NCI-H524 (cell line): Measurements from ENCODE around the gene PLK1.
"Not testable (repeated sequence)": the region's sequence is repeated elsewhere in the genome, so short reads cannot be mapped to it uniquely, and the experiment has no call there.

Experiments
- DNase-seq, 2 experiments: peaks; one replicate each; lab custom pipeline; 2025; lab: John Stamatoyannopoulos, UW

The PLK1 gene

DNA sequence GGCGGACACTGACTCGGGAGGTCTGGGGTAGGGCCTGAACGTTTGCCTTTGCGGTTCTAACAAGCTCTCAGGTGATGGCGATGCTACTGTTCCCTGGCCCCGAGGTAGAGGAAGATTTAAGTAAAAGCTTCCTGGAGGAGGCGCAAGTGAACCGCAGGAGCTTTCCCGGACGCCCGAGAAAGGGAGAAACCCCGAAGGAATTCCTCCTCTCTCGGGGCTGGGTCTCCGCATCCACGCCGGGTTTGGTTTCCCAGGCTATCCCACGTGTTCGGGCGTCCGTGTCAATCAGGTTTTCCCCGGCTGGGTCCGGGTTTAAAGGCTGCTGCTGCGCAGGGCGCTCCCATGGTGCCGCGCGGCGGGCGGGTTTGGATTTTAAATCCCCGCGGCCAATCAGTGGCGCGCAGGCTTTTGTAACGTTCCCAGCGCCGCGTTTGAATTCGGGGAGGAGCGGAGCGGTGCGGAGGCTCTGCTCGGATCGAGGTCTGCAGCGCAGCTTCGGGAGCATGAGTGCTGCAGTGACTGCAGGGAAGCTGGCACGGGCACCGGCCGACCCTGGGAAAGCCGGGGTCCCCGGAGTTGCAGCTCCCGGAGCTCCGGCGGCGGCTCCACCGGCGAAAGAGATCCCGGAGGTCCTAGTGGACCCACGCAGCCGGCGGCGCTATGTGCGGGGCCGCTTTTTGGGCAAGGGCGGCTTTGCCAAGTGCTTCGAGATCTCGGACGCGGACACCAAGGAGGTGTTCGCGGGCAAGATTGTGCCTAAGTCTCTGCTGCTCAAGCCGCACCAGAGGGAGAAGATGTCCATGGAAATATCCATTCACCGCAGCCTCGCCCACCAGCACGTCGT is at the start of gene PLK1:
PLK1 (plus strand) TSS at position 460 of the 844 bp plus-strand sequence; CDS start at position 504, 44 bp downstream.
- peak; percentile 83 to 90 for DNase-seq

DNA sequence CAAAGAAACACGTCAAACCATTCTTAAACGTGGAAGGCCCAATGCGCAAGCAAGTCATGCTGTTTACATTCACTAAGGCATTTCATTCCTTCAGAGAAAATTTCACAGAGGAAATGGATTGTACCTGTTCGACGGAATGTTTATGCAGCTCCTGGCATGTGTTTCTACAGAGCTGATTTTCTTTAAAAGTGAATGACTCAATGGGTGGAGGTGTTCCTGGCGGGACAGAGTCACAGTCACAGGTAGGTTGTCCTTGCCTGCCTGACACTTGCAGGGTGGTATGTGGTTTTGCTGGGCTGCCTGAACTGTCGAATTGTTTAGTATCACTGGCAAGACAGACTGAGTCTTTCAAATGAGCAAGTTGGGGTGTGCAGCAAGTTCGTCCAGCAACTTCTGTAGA is 49.2 kb upstream of the PLK1 start:
- no peak for DNase-seq

DNA sequence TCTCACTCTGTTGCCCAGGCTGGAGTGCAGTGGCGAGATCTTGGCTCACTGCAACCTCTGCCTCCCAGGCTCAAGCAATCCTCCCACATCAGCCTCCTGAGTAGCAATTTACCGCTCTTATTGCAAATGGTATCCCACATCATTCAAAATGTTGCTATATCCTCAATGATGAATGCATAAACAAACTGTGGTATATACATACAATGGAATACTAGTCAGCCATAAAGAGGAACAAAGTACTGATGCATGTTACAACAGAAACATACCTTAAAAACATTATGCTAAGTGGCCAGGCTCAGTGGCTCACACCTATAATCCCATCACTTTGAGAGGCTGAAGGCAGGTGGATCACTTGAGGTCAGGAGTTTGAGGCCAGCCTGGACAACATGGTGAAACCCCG is 46.8 kb upstream of the PLK1 start:
- DNase-seq, result not testable (repeated sequence)

DNA sequence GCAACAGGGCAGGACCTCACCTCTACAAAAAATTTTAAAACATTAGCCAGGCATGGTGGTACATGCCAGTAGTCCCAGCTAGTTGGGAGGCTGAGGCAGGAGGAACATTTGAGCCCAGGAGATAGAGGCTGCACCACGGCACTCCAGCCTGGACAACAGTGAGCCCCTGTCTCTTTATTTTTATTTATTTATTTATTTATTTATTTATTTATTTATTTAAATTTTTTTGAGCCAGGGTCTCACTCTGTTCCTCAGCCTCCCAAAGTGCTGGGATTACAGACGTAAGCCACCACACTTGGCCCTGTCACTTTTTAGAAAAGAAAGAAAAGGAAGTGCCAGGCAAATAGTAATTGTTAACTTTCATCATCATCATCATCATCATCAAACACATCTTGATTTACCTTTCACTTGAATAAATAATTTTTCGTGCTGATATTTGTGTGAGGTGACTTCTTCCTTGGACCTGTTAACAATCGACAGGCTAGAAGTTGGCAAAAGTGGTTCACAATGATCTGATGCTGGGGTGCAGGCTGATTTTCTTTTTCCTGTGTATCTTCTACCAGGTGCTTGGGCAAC is 44.1 kb upstream of the PLK1 start:
- DNase-seq, result no peak

DNA sequence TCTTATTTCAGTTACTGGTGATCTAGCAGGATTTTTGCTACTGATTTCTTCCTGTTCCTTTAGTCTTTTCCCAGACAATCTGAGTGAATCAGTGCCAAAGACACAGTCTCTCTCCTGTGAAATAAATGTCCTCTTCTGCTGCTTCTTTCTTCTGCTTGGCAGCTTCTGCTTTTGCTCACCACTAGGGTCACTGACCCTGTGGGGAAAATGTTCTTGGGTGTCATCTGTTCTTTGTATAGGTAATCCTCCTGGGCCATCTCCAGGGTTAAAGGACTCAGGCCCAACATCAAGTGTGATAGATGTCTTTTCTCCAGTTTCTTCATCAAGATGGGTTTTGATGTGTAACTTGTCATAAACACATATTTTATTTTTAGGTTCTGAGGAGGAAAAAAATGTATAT is 42.7 kb upstream of the PLK1 start:
- no peak for DNase-seq

DNA sequence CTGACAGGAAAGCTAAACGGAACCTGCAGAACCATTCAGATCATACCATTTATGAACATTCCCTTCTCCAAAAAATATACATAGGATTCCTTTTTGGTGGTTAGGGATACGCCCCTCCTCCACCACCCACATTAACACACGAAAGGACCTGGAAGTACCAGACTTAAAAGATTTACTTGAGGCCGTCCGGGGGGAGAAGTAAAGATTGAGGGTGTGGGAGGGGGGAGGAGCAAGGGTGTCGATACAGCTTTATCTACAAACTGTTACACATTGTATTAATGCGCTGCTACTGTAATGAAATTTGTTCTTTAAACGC is 38.1 kb upstream of the PLK1 start:
- DNase-seq, result peak; percentile 6 to 21

DNA sequence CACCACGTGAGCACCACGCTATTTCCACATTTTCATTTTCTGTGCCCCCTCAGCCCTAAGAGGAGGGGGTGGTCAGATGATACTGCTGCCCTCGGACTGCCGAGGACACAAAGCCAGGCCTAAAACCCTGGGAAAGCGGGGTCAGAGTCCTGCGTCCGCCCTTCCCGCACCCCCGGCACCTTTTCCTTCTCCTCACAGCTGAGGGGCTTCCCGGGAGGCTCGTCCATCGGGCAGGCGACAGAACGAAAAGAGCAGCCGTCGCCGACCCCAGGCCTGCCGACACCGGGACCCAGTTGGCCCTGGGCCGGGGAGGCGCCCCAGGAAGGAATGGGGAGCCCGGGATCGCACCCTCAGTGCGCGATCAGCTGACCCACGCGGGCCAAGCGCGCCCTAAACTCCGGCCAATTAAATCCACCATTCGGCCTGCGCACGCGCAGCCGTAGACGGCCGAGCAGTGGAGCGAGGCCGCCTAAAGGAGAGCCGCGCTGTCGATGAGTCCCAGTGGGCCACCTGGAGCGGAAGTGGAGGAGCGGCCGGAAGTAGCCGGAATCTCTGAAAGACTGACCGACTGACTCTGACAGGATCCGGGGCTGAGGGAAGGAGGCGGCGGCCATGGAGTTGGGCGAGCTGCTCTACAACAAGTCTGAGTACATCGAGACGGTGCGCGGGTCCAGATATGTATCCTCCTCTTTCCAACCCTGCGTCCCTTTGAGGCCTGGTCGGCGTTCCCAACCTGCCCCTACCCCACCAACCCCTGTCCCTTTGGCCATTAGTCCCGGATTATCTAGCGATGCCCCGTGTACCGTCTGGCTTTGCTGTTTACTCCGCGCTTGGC is 37.5 kb upstream of the PLK1 start, which contains the start of the genes DCTN5 and PALB2:
DCTN5 (plus strand) TSS at position 536 of the 835 bp plus-strand sequence; CDS start at position 613, 77 bp downstream.
PALB2 (minus strand) TSS at position 380 of the 835 bp plus-strand sequence; CDS start at position 227, 153 bp downstream.
- peak; percentile 90 to 95 for DNase-seq

DNA sequence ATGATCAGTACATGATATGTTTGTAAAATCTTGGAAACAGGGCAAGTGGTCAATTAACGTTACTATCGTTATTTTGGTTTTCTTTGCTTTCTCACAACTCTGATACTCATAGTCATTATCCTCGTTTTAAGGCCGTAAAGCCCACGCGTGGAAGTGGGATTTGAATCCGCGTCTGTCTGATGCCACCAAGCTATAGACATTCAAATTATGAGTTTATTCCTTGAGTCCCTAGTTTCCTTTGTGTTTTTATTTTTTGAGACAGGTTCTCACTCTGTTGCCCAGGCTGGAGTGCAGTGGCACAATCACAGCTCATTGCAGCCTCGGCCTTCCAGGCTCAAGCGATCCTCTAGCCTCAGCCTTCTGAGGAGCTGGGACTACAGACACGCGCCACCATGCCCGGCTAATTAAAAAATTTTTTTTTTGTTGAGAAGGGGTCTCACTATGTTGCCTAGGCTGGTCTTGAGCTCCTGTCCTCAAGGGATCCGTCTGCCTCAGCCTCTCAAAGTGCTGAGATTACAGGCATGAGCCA is 36.4 kb upstream of the PLK1 start:
- DNase-seq, result no peak

DNA sequence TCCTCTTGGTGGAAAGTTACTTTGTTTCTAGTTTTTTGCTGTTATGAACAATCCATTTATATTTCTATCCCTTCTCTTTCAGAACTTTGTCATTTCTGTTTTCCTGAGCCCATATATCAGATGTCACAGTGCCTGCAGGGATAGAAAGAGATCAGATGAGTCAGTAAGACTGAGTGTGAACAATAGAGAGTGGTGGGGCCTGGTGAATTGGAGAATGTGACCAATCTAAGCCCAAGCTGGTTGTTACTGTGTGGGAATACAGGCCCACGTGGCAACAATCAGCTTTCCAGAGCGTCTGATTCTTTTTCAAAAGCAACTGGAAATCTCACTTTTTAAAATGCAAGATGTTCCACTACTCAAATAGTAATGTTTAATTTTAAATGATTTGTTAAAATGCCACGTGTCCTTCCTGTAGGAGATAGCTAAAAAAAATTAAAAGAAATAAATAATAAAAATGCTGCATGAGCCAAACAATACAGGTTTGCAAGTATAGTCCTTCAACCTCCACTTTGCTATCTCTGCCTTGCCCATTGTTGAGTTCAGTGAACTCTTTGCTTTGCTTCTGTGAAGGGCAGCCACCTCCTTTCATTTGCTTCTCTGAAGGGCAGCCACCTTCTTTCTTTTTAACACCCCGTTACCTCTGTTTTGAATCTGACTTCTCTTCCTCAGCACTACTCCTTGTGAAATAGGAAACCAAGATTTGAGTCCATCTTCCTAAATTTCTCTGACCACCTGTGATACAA is 27.8 kb upstream of the PLK1 start:
- no peak for DNase-seq

DNA sequence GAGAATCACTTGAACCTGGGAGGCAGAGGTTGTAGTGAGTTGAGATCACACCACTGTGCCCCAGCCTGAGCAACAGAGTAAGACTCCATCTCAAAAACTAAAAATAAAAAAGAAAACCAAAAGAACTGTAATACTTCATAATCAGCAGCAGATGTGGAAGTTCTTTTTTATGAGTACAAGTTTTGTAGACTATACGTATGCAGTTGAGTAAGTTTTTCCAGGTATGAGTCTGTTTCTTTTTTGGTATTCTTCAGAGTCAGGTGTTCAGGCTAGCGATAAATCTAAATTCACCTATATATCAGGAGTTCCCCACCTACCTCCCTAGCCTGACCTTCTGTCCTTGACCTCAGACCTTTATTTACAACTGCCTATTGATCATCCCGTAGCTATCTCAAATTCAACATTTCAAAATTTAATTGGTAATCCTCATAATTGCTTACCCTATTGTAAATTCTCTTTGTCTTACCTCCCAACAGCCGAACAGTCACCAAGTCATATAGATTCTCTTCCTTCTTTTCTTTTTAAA is 26.7 kb upstream of the PLK1 start:
- no peak for DNase-seq

DNA sequence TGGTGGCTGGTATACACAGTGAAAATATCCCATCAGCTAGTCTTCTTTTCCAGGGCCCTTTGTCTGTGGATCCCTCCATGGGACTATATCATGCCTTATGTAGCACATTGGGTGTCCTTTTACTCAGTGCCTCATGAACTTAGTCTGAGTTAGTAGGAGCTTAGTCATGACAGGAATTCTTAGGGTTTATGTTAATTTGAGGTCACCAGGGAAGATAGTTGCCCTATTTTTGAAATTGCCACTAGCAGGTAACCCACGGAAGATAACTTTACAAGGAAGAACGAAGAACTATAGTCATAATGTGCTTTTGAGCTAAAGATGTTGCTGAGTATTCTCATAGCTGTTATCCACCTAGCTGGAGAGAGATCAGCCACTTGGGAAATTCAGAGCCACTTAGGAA is 14.8 kb upstream of the PLK1 start:
- no peak for DNase-seq

DNA sequence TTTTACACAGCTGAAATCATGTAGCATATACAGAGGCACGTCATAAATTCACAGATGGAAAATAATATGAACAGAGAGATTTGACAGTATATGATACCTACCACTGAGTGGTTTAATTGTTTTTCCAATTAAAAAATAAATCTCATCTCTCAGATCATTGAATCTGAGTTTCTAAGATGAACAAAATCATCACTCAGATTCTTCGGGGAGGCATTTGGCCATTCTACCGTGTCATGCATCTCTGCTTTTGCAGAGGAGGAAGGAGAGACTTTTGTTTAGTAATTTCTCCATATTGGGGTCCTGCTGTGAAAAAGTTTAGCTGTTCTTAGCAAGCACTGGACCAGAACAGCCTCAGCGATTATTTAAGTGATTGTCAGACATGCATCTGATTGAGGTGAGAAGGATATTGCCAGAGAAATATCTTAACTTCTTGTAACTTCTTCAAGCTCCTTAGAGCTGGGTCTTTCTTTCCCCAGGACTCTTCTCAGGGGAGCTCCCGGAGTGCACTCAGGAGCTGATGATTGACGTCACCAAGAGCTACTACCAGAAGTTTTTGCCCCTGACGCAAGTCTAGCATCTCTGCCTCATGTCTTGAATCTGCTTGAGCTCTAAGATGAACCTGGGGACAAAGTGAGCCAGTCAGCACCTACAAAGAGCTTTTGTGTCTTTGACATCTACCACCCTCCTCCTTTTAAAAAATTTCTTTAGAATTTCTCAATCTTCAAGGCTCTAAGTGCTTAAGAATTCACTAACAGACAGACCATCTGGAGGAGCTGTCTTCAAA is 11.9 kb upstream of the PLK1 start:
- no peak for DNase-seq

DNA sequence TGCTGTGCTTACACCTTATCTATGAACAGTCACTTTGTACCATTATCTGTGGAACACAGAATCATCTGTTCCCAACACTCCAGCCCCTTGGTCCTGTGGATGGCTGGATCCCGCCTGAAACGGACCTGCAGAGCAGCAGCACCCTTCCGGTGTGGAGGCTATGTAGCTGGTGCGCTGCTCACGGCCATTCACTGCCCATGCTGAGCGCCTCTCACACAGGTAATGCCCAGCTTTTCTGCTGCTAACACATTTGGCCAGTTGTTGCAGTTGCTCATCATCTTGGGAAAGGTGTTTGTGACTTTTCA is 11.4 kb upstream of the PLK1 start:
- no peak for DNase-seq

DNA sequence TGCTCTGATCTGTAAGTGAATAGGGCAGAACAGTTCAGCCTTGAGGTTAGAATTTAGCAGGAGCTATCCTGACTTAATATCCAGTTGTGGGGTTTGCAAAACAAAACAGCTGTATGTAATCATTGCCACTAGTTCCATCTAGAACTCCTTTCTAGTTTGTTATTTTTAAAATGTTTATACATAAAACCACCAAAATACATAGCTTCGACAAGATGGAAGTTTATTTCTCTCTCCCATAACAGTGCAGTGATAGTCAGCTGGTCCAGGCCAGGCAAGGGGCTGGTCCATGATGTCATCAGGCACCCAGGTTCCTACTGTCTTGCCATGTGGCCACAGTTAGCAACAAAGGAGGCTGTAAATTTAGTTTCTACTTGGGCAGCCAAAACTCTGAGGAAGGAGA is 10.5 kb upstream of the PLK1 start:
- no peak for DNase-seq

DNA sequence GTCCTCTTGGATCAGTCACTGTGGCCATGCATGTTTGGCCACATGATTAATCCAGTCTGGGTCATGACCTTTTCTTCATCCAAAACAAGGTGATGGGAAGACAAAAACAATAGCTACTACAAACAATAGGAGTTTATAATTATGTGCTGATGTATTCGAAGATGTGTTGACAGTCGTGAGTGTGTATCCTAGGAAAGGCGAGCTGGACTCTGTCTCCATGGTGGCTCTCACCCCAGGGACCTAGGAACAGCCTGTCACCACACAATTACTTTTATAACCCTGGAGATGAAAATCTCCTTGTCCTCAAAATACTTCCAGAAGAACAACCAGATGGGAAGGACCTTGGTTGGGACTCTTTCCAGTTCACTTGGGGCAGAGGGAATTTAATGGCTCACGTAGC is 9.8 kb upstream of the PLK1 start:
- no peak for DNase-seq

DNA sequence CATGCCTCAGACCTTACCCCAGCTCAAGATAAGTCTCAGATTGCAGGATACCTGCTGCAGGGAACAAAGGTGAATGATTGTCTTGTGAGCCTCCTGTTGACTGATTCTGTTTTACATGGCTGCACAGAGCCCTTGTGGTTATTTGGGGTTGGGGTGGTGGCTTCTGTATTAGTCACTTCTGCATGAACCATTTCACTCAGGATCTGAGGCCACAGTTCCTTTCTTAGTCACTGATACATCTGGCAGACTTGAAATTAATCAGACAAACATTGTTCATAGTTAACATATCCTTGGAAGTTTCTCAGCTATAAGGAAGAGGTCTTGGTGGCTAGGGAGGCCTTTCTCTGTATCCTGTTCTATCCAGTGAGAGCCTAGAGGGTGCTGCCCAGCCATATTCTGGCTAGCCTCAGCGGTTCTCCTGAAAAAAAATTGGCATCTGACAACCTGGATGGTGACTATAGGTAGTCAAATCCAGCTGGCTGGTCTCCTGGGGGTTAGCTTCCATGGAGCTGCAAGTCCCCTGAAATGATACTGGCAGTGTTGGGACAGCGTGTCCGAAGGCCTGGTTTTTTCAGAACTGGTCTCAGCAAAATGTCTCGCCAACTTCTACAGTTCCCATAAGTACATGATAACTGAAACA is 8.4 kb upstream of the PLK1 start:
- DNase-seq, result no peak

DNA sequence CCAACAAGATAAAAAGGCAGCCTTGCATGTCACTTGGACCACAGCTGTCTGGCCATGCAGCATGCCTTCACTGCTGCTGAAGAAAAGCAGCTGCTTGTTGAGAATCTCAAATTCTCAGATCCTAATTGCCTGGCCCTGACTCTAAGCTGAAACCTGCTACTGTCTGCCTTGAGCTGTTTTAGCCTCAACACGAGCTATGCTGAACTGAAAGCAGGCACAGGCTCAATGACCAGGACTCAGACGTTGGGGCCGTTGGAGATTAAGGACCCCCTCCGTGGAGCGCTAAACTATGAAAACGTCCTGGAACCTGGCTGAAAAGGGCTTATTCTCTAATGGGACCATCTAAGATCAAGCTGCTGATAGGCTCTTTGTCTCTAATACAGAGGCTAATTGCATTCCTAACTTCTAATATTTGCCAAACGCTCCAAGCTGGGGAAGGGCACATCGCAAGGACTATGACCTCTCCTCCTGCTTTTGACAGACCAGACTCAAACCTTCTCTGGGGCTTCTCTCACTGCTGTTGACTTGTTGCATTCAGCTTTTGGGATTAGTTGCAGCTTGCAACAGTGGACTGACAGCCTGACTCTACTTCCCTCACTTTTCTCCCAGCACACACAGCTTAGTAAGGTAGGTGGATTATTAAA is 4.6 kb upstream of the PLK1 start:
- no peak for DNase-seq

DNA sequence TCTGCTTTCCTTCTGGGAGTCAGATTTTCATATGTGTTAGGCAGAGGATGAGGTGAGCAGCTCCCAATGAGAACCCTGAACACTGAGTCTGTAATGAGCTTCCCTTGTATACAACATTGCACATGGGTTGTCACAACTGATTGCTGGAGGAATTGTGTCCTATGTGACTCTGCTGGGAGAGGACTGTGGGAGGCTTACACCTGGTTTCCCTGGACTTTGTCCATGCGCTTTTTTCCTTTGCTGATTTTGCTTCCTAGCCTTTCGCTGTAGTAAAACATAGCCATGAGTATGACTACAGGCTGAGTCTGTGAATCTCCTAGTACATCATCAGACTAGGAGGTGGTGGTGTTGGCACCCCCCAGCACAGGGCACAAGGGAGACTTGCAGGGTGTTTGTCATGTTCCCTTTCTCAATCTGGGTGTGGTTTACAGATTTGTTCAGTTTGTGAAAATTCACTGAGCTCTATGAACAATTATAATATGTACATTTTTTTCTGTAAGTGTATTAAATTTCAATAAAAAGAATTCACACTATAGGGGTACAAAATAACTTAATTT is 1.7 kb upstream of the PLK1 start:
- no peak for DNase-seq

DNA sequence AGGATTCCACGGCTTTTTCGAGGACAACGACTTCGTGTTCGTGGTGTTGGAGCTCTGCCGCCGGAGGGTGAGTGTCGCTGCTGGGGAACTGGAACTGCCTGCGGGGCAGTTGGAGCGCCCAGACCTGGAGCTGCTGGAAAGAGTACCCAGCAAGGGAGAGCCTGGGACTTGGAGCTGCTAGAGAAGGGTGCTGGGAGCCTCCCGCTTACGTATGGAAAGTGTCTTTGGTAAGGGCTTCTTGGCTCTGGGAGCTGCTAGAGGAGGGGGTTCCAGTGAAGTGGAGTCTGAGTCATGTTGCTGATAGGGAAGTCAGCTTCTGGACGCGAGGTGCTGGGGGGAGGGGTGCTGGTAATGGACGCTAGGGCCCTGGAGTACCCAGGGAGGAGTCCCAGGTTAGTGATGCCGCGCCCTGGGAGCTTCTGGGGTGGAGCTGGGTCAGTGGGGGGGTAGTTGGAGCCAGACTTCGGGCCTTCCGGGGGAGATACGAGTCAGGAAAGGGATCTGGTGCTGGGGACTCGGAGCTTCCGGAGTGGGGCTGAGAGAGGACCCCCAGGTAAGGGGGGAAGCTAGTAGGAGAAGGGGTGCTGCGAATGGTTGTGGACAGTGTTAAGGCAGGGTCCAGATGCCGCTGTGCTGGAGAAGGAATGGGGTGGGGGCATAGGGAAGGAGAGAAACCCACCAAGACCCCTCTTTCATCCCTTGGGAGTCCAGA is 741 bp downstream of the PLK1 start:
- DNase-seq, result peak in 1 of 2 experiments; percentile 21
